Neutrophil (primary cell): Measurements from ENCODE around the gene CHRND.

Experiments
- H3K27ac ChIP-seq: fragments of 200-600 bp; sonication (generic); 2 replicates; pipeline ENCODE4 v1.5.1; 2016; ENCODE audit warnings: mild to moderate bottlenecking, moderate library complexity
- H3K27me3 ChIP-seq: fragments of 200-600 bp; sonication (generic); 2 replicates; pipeline ENCODE4 v1.6.0; 2016; ENCODE audit warnings: mild to moderate bottlenecking
- H3K36me3 ChIP-seq: fragments of 200-600 bp; sonication (generic); 2 replicates; pipeline ENCODE4 v1.5.1; 2017
- H3K4me1 ChIP-seq, 2 experiments: fragments of 200-600 bp in 1 of 2; sonication (generic) in 1 of 2; 1 replicate in 1 of 2; 2 replicates in 1 of 2; pipeline versions ENCODE4 v1.5.1 to v1.6.1; 2013 to 2016; ENCODE audit warnings: low read depth in 1 of 2, low read length in 1 of 2, mild to moderate bottlenecking in 1 of 2, moderate library complexity in 1 of 2; ENCODE audit not compliant: control insufficient read depth in 1 of 2, insufficient read depth in 1 of 2
- H3K4me3 ChIP-seq, 2 experiments: fragments of 200-600 bp in 1 of 2; sonication (generic) in 1 of 2; 1 replicate in 1 of 2; 2 replicates in 1 of 2; pipeline ENCODE4 v1.5.1; 2013 to 2016; ENCODE audit warnings: low read depth in 1 of 2, low read length in 1 of 2, mild to moderate bottlenecking in 1 of 2, moderate library complexity in 1 of 2
- H3K9me3 ChIP-seq: fragments of 200-600 bp; sonication (generic); 2 replicates; pipeline ENCODE4 v1.5.1; 2016
- CTCF ChIP-seq: fragments of 200-600 bp; sonication (generic); IDR thresholded peaks from 2 replicates; pipeline ENCODE4 v1.5.1; 2016; ENCODE audit warnings: antibody characterized with exemption

The CHRND gene

GRCh38 chr2:232524771-232525170 is 1.2 kb upstream of the CHRND start:
- Histone ChIP-seq H3K36me3 (no peaks in the 10 kb centered on the region), H3K9me3 (no peaks in the 10 kb centered on the region), H3K27ac (no peak overlapping the region), H3K27me3 (peaks cover 95% of the 10 kb centered on the region), H3K4me1 (peaks cover 0 to 9% of the 10 kb centered on the region in 2 experiments), H3K4me3 (no peak overlapping the region)
- no peak for TF ChIP-seq CTCF

- peaks cover 0 to 9% of the 10 kb centered on the region in 2 experiments for H3K4me1 ChIP-seq
- peaks cover 90% of the 10 kb centered on the region for H3K27me3 ChIP-seq
- no peak overlapping the region for H3K27ac ChIP-seq
- no peak overlapping the region for H3K4me3 ChIP-seq
- H3K9me3 ChIP-seq: no peaks in the 10 kb centered on the region
- no peaks in the 10 kb centered on the region for H3K36me3 ChIP-seq
- no peak for TF ChIP-seq CTCF
Observed at GRCh38 chr2:232525199-232525598, 761 bp upstream of the CHRND start.

GRCh38 chr2:232526372-232526941 is 497 bp downstream of the CHRND start:
- Histone ChIP-seq H3K4me3 (no peak overlapping the region), H3K4me1 (peaks cover 0 to 9% of the 10 kb centered on the region in 2 experiments), H3K27ac (no peak overlapping the region), H3K27me3 (peaks cover 78% of the 10 kb centered on the region), H3K36me3 (no peaks in the 10 kb centered on the region), H3K9me3 (no peaks in the 10 kb centered on the region)
- no peak for TF ChIP-seq CTCF

- no peak for TF ChIP-seq CTCF
- peaks cover 62% of the 10 kb centered on the region for H3K27me3 ChIP-seq
Observed at GRCh38 chr2:232527905-232528470, 2.0 kb downstream of the CHRND start.

GRCh38 chr2:232528746-232529460 is 2.9 kb downstream of the CHRND start:
- Histone ChIP-seq H3K9me3 (no peaks in the 10 kb centered on the region), H3K27ac (no peak overlapping the region), H3K27me3 (peaks cover 53% of the 10 kb centered on the region), H3K4me1 (no peaks in the 10 kb centered on the region), H3K4me3 (no peak overlapping the region), H3K36me3 (no peaks in the 10 kb centered on the region)
- TF ChIP-seq CTCF: no peak

More at GRCh38 chr2:232527905-232528470, 2.0 kb downstream of the CHRND start:
- Histone ChIP-seq H3K36me3 (no peaks in the 10 kb centered on the region), H3K4me3 (no peak overlapping the region), H3K9me3 (no peaks in the 10 kb centered on the region), H3K4me1 (no peaks in the 10 kb centered on the region), H3K27ac (no peak overlapping the region)
